Transverse colon (tissue), 4 donors: ENCODE data around the gene ANKRD44. TPM values are rescaled to one million over a fixed set of nuclear protein-coding genes. Genes with fewer than 3 reads are reported as not detected.

ENCODE experiments used
- DNase-seq: peaks from one replicate; pipeline ENCODE4 v3.0.0-alpha.2; 2019
- H3K27ac ChIP-seq, 4 donors: fragments of 200-600 bp; sonication (generic); 2 replicates each; pipeline ENCODE4 v1.5.1; 2016 to 2018; ENCODE audit warnings: inconsistent platforms in 4 of 4
- H3K27me3 ChIP-seq: fragments of 200-600 bp; sonication (generic); 2 replicates; pipeline ENCODE4 v1.5.1; 2017; ENCODE audit warnings: inconsistent platforms
- H3K36me3 ChIP-seq, 4 donors: fragments of 200-600 bp; sonication (generic); 2 replicates each; pipeline ENCODE4 v1.5.1; 2017 to 2019; ENCODE audit warnings: inconsistent platforms in 4 of 4
- H3K4me1 ChIP-seq, 4 donors: fragments of 200-600 bp; sonication (generic); 2 replicates each; pipeline ENCODE4 v1.5.1; 2017 to 2020; ENCODE audit warnings: inconsistent platforms in 4 of 4
- H3K4me3 ChIP-seq, 4 donors: fragments of 200-600 bp; sonication (generic); 1 replicate in 1 of 4; 2 replicates in 3 of 4; pipeline versions ENCODE4 v1.5.1 to v1.6.1; 2017 to 2019; ENCODE audit warnings: inconsistent platforms in 4 of 4
- H3K9me3 ChIP-seq, 2 donors: fragments of 200-600 bp; sonication (generic); 2 replicates each; pipeline ENCODE4 v1.5.1; 2017 to 2019; ENCODE audit warnings: inconsistent platforms in 2 of 2
- CTCF ChIP-seq, 5 experiments: fragments of 200-600 bp in 3 of 5; fragments of 450-650 bp in 2 of 5; sonication (generic) in 3 of 5; IDR thresholded peaks; 1 replicate in 2 of 5; 2 replicates in 3 of 5; pipeline ENCODE4 v1.5.1; 2016 to 2017; ENCODE audit warnings: antibody characterized with exemption in 5 of 5, inconsistent platforms in 3 of 5, mild to moderate bottlenecking in 2 of 5, moderate library complexity in 1 of 5
- EP300 ChIP-seq: sonication (generic); formaldehyde crosslinking; IDR thresholded peaks from one replicate; pipeline ENCODE4 v1.6.1; 2017; ENCODE audit warnings: antibody characterized with exemption, low read depth
- POLR2A ChIP-seq: fragments of 450-650 bp; IDR thresholded peaks from one replicate; pipeline ENCODE4 v1.6.1; 2016; ENCODE audit warnings: antibody characterized with exemption, mild to moderate bottlenecking, moderate library complexity
- POLR2AphosphoS5 ChIP-seq, 3 donors: sonication (generic); formaldehyde crosslinking; IDR thresholded peaks; one replicate each; pipeline ENCODE4 v1.6.1; 2016; ENCODE audit warnings: antibody characterized with exemption in 3 of 3
- WGBS, 2 donors: methylation state at CpG; one replicate each; pipeline ENCODE4 v1.1.5; 2018; ENCODE audit warnings: low coverage in 1 of 2; 5-methylcytosine and 5-hydroxymethylcytosine counted together
- in situ Hi-C, 4 donors: fragments of 200-750 bp; cut with MboI; loops; one replicate each; pipeline versions ENCODE4 v1.15.0 to v1.15.1; 2017; ENCODE audit warnings: low sequenced_read_pairs in 3 of 4, low pct_ligation_motif_present in 1 of 4, low pct_unique_long_range_greater_than_20kb in 1 of 4
- intact Hi-C: fragments of 100-400 bp; cut with DNase I; formaldehyde crosslinking; loops from one replicate; pipeline ENCODE4 v1.15.1; 2023; ENCODE audit warnings: low total_unique reads
- total RNA-seq, 4 donors: library from RNA; depleted of rRNA; stranded (reverse); fragments of >200 nt; gene quantifications; one replicate each; pipeline ENCODE4 v1.1.0, GENCODE V29; 2016

The ANKRD44 gene
- total RNA-seq, 4 donors from 2014 or later: 13.9 to 46.8 (median 27.5) TPM

GRCh38 chr2:197079414-197079813, 231.2 kb downstream of the ANKRD44 start:
- TF ChIP-seq POLR2AphosphoS5 (IDR thresholded peaks at IDR 0.05) (no peak), POLR2A (no peak), CTCF (IDR thresholded peaks at IDR 0.05) (no peak), EP300 (no peak)
- Histone ChIP-seq H3K9me3 (no peaks in the 10 kb centered on the region), H3K36me3 (no peaks in the 10 kb centered on the region), H3K4me3 (no peak overlapping the region), H3K27ac (peak overlapping the region in 2 of 4 donors; percentile 22 to 30), H3K27me3 (no peaks in the 10 kb centered on the region), H3K4me1 (peaks cover 0 to 26% (median 14%) of the 10 kb centered on the region in 4 donors)
- DNase-seq: no peak
- in situ Hi-C loops (no loop called here), intact Hi-C loops (no loop called here)
- 64 to 83% methylated on average over 2 to 3 of the region's 3 CpGs for WGBS, 2 donors

- no peak for TF ChIP-seq EP300
- TF ChIP-seq CTCF (IDR thresholded peaks at IDR 0.05): no peak
- TF ChIP-seq POLR2AphosphoS5 (IDR thresholded peaks at IDR 0.05): no peak
- TF ChIP-seq POLR2A: no peak
- Histone ChIP-seq H3K27ac (no peak overlapping the region), H3K9me3 (no peaks in the 10 kb centered on the region), H3K4me3 (no peak overlapping the region), H3K27me3 (no peaks in the 10 kb centered on the region), H3K4me1 (peaks cover 0 to 26% (median 14%) of the 10 kb centered on the region in 4 donors), H3K36me3 (no peaks in the 10 kb centered on the region)
- DNase-seq: no peak
- intact Hi-C loops (no loop called here), in situ Hi-C loops (no loop called here)
- WGBS, 2 donors: 79 to 82% methylated on average over 4 of the region's 4 CpGs
Observed at GRCh38 chr2:197078535-197078934, 232.0 kb downstream of the ANKRD44 start.

- WGBS, 2 donors: 20 to 35% methylated on average over 1 to 2 of the region's 2 CpGs
- Histone ChIP-seq H3K4me1 (peaks cover 0 to 26% (median 14%) of the 10 kb centered on the region in 4 donors), H3K27ac (no peak overlapping the region), H3K36me3 (no peaks in the 10 kb centered on the region), H3K9me3 (no peaks in the 10 kb centered on the region), H3K4me3 (no peak overlapping the region), H3K27me3 (no peaks in the 10 kb centered on the region)
- in situ Hi-C loops: no loop called here
- intact Hi-C loops: no loop called here
- TF ChIP-seq EP300 (no peak), POLR2AphosphoS5 (IDR thresholded peaks at IDR 0.05) (no peak)
- DNase-seq: no peak
Observed at GRCh38 chr2:197077336-197077735, 233.2 kb downstream of the ANKRD44 start.

- Histone ChIP-seq H3K27me3 (no peaks in the 10 kb centered on the region), H3K4me1 (peaks cover 0 to 26% (median 14%) of the 10 kb centered on the region in 4 donors), H3K9me3 (no peaks in the 10 kb centered on the region), H3K4me3 (no peak overlapping the region), H3K27ac (no peak overlapping the region), H3K36me3 (no peaks in the 10 kb centered on the region)
- intact Hi-C loops: no loop called here
- in situ Hi-C loops: no loop called here
- TF ChIP-seq CTCF (IDR thresholded peaks at IDR 0.05) (no peak), EP300 (no peak), POLR2AphosphoS5 (IDR thresholded peaks at IDR 0.05) (no peak), POLR2A (no peak)
- no peak for DNase-seq
- WGBS, 2 donors: 0% methylated on average over 1 of the region's 1 CpG
Observed at GRCh38 chr2:197076652-197077051, 233.9 kb downstream of the ANKRD44 start.

GRCh38 chr2:197075754-197076337, 234.7 kb downstream of the ANKRD44 start:
- Histone ChIP-seq H3K27ac (no peak overlapping the region), H3K36me3 (no peaks in the 10 kb centered on the region), H3K27me3 (no peaks in the 10 kb centered on the region), H3K9me3 (no peaks in the 10 kb centered on the region), H3K4me3 (no peak overlapping the region), H3K4me1 (peaks cover 0 to 23% (median 14%) of the 10 kb centered on the region in 4 donors)
- intact Hi-C loops: no loop called here
- WGBS, 2 donors: 93 to 94% methylated on average over 2 to 7 of the region's 7 CpGs
- peak in 3 of 5 experiments; percentile 12 to 30 (median 17) for TF ChIP-seq CTCF (IDR thresholded peaks at IDR 0.05)
- no peak for TF ChIP-seq POLR2AphosphoS5 (IDR thresholded peaks at IDR 0.05)
- DNase-seq: no peak
- in situ Hi-C loops: no loop called here
